Adrenal gland (tissue), 12 donors: ENCODE measurements around the gene MAP2K6. TPM values are rescaled to one million over a fixed set of nuclear protein-coding genes. Genes with fewer than 3 reads are reported as not detected.

Experiments
- DNase-seq, 7 donors: peaks; one replicate each; pipeline ENCODE4 v3.0.0-alpha.2; 2019 to 2020
- H3K27ac ChIP-seq, 5 donors: fragments of 200-600 bp; sonication (generic) in 4 of 5; 1 replicate in 3 of 5; 2 replicates in 2 of 5; pipeline versions ENCODE4 v1.5.1 to v1.8.0; 2016 to 2020; ENCODE audit warnings: mild to moderate bottlenecking in 1 of 5
- H3K27me3 ChIP-seq: fragments of 200-600 bp; 2 replicates; pipeline ENCODE4 v1.8.0; 2021
- H3K36me3 ChIP-seq, 2 donors: fragments of 200-600 bp; replicated peaks in 1 of 2; 1 replicate in 1 of 2; 2 replicates in 1 of 2; pipeline versions ENCODE4 v1.5.1 to v1.8.0; 2018 to 2022
- H3K4me1 ChIP-seq, 2 donors: fragments of 200-600 bp; replicated peaks in 1 of 2; 1 replicate in 1 of 2; 2 replicates in 1 of 2; pipeline versions ENCODE4 v1.5.1 to v1.8.0; 2018 to 2021
- H3K4me3 ChIP-seq, 4 donors: fragments of 200-600 bp; sonication (generic) in 3 of 4; one replicate each; pipeline ENCODE4 v1.5.1; 2016 to 2018
- H3K9me3 ChIP-seq, 3 donors: fragments of 200-600 bp; sonication (generic) in 1 of 3; replicated peaks in 1 of 3; 1 replicate in 2 of 3; 2 replicates in 1 of 3; pipeline versions ENCODE4 v1.5.1 to v1.8.0; 2016 to 2021
- POLR2A ChIP-seq, 2 donors: fragments of 450-650 bp; IDR thresholded peaks; one replicate each; pipeline ENCODE4 v1.6.1; 2017; ENCODE audit warnings: antibody characterized with exemption in 2 of 2, mild to moderate bottlenecking in 2 of 2, moderate library complexity in 1 of 2
- WGBS, 4 donors: extraction: QIAGEN DNeasy Blood & Tissue Kit in 2 of 4; methylation state at CpG; one replicate each; pipeline versions ENCODE4 v1.1.5 to v1.1.7; 2013 to 2017; 5-methylcytosine and 5-hydroxymethylcytosine counted together
- intact Hi-C, 2 donors: fragments of 100-400 bp; cut with DNase I; formaldehyde crosslinking; loops; one replicate each; pipeline versions ENCODE4 v1.14.1 to v1.15.0; 2022 to 2023
- polyA plus RNA-seq, 3 donors: library from polyadenylated mRNA; stranded (reverse); fragments of 200-250 nt in 2 of 3; fragments of 350-450 nt in 1 of 3; fragmentation: Illumina TruSeq in 1 of 3; extraction: RNeasy Lipid Tissue Mini Kit (QIAGEN cat#74804) in 1 of 3; gene quantifications; one replicate each; pipeline ENCODE4 v1.2.3, GENCODE V29; 2013 to 2014
- total RNA-seq, 9 donors: library from RNA; depleted of rRNA in 4 of 9; stranded (reverse); fragments of >200 nt in 4 of 9; fragments of 120-200 nt in 1 of 9; fragmentation: NEBNext Ultra II Directional in 1 of 9; extraction: Animal tissue kit (Norgen Biotek cat#: 25700) in 1 of 9; gene quantifications; one replicate each; pipeline versions ENCODE4 v1.1.0 to v1.2.4, GENCODE V29; 2013 to 2023
- TF ChIP-seq, protein P1 (sequence below), 6 experiments: fragments of 450-650 bp in 4 of 6; fragments of 200-600 bp in 2 of 6; sonication (generic) in 1 of 6; IDR thresholded peaks; 1 replicate in 5 of 6; 2 replicates in 1 of 6; pipeline versions ENCODE4 v1.5.1 to v1.8.0; 2016 to 2021; ENCODE audit warnings: antibody characterized with exemption in 6 of 6, mild to moderate bottlenecking in 2 of 6, moderate library complexity in 1 of 6
- donor health status: healthy with polysubstance abuse.
- donor health status: Bipolar disorder and iron deficiency.
- donor health status: DM: yes; HTN: yes; CAD: no.
- donor health status: DM: no; HTN: no; CAD: no.
- donor health status: DM: no; HTN: no; CAD: no.
- donor health status: DM: yes; HTN: yes; CAD: no.

The MAP2K6 gene
- total and polyA plus RNA-seq, 12 donors: 0.53 to 7.0 (median 1.9) TPM

GRCh38 chr17:69581061-69581961 lies 166.8 kb downstream of the MAP2K6 start:
- no peaks in the 10 kb centered on the region for H3K4me1 ChIP-seq
- no peaks in the 10 kb centered on the region for H3K9me3 ChIP-seq
- DNase-seq: peak in 3 of 7 donors; percentile 24 to 53 (median 24)
- H3K27ac ChIP-seq: peak overlapping the region in 1 of 5 donors; percentile 62
- H3K27me3 ChIP-seq: peaks cover 7% of the 10 kb centered on the region
- no peaks in the 10 kb centered on the region for H3K36me3 ChIP-seq
- 51 to 72% (median 59%) methylated on average over 18 of the region's 18 CpGs for WGBS, 4 donors
- no peak overlapping the region for H3K4me3 ChIP-seq
- no peak for TF ChIP-seq POLR2A (IDR thresholded peaks at IDR 0.05)
- TF ChIP-seq, protein P1, sequence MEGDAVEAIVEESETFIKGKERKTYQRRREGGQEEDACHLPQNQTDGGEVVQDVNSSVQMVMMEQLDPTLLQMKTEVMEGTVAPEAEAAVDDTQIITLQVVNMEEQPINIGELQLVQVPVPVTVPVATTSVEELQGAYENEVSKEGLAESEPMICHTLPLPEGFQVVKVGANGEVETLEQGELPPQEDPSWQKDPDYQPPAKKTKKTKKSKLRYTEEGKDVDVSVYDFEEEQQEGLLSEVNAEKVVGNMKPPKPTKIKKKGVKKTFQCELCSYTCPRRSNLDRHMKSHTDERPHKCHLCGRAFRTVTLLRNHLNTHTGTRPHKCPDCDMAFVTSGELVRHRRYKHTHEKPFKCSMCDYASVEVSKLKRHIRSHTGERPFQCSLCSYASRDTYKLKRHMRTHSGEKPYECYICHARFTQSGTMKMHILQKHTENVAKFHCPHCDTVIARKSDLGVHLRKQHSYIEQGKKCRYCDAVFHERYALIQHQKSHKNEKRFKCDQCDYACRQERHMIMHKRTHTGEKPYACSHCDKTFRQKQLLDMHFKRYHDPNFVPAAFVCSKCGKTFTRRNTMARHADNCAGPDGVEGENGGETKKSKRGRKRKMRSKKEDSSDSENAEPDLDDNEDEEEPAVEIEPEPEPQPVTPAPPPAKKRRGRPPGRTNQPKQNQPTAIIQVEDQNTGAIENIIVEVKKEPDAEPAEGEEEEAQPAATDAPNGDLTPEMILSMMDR (IDR thresholded peaks at IDR 0.05): no peak
- intact Hi-C loops: no loop called here

DNA sequence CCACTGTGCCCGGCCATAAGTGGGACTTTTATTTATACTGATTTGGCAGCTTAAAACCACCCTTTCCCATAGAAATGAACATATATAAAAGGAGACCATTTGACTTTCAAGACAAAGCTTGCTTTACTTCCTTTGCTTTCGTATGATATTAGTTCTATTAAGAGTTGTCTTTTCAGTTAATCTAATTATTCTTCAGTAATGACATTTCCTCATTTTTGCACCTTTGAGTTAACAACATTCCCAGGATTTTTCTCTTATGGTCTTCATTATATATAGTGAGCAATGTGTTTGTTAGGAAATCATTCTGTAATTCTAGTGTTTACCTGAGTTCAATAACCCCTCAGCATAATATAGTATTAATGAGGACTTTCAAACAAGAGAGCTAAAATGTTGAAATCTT lies 173.8 kb downstream of the MAP2K6 start:
- WGBS, 4 donors: 36 to 74% (median 69%) methylated on average over 2 of the region's 2 CpGs
- H3K4me3 ChIP-seq: no peak overlapping the region
- no peak overlapping the region for H3K27ac ChIP-seq
- H3K27me3 ChIP-seq: peaks cover 4% of the 10 kb centered on the region
- H3K4me1 ChIP-seq: peaks cover 0 to 5% of the 10 kb centered on the region in 2 donors
- no peak for DNase-seq
- intact Hi-C loops: no loop called here
- H3K36me3 ChIP-seq: no peaks in the 10 kb centered on the region
- H3K9me3 ChIP-seq: no peaks in the 10 kb centered on the region
- TF ChIP-seq POLR2A (IDR thresholded peaks at IDR 0.05): no peak
- TF ChIP-seq, protein P1 (IDR thresholded peaks at IDR 0.05): no peak

DNA sequence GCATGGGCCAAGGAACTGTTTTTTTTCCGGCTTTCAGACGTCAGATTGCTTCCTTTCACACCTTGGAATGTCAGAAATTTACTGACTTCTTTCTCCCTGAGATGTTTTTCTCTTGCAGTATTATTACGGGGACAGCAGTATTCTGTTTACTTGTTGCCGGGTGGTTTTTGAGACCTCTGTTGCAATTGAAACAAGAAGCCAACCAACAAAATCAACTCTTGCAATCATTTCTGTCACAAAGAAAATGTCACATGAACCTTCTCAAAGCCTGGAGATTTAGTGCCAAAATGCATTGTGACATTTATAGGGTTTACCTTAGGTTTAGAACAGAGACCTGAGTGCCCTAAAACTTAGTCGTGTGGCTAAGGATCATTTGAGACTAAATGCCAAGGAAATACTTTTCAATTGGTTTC lies 174.3 kb downstream of the MAP2K6 start:
- WGBS, 4 donors: 22 to 36% (median 31%) methylated on average over 5 of the region's 5 CpGs
- no peak for DNase-seq
- no peak overlapping the region for H3K4me3 ChIP-seq
- TF ChIP-seq POLR2A (IDR thresholded peaks at IDR 0.05): no peak
- TF ChIP-seq, protein P1 (IDR thresholded peaks at IDR 0.05): no peak
- no peaks in the 10 kb centered on the region for H3K36me3 ChIP-seq
- H3K27me3 ChIP-seq: no peaks in the 10 kb centered on the region
- H3K4me1 ChIP-seq: peaks cover 0 to 5% of the 10 kb centered on the region in 2 donors
- H3K27ac ChIP-seq: peak overlapping the region in 1 of 5 donors; percentile 62
- no peaks in the 10 kb centered on the region for H3K9me3 ChIP-seq
- intact Hi-C loops: no loop called here

- intact Hi-C loops: no loop called here
- whole genome bisulfite sequencing, 4 donors: 93 to 100% (median 98%) methylated on average over 1 of the region's 1 CpG
- Histone ChIP-seq H3K27ac (no peak overlapping the region), H3K4me1 (peaks cover 0 to 5% of the 10 kb centered on the region in 2 donors), H3K9me3 (no peaks in the 10 kb centered on the region), H3K27me3 (no peaks in the 10 kb centered on the region), H3K36me3 (no peaks in the 10 kb centered on the region), H3K4me3 (no peak overlapping the region)
- TF ChIP-seq, protein P1 (IDR thresholded peaks at IDR 0.05): no peak
- TF ChIP-seq POLR2A (IDR thresholded peaks at IDR 0.05): no peak
- DNase-seq: no peak
These were observed 176.2 kb downstream of the MAP2K6 start for GRCh38 chr17:69590671-69591070.
